OCI-LY7 (cell line): ENCODE results near the gene JUNB. TPM values are rescaled to one million over a fixed set of nuclear protein-coding genes. Genes with fewer than 3 reads are reported as not detected.

Experiments used
- BruUV-seq: library from RNA; stranded (reverse); fragments of 400-500 nt; replicated peaks from 2 replicates; lab custom pipeline; 2021; lab: Mats Ljungman, UMichigan
- CTCF ChIA-PET: fragments of 300-600 bp; sonication (Branson Sonifier 250); formaldehyde crosslinking; loops from one replicate; lab custom pipeline; 2022; ENCODE audit warnings: antibody characterized with exemption; ENCODE audit not compliant: unreplicated experiment; lab: Charles Lee
- POLR2A ChIA-PET: fragments of 300-600 bp; sonication (Branson Sonifier 250); formaldehyde crosslinking; loops from one replicate; lab custom pipeline; 2022; ENCODE audit warnings: antibody characterized with exemption; lab: Charles Lee
- DNase-seq: peaks from one replicate; pipeline ENCODE4 v3.0.0-alpha.2; 2015; ENCODE audit warnings: low spot score
- H2AFZ ChIP-seq: fragments of 200-600 bp; sonication (generic), shearing (Covaris generic); 2 replicates; pipeline ENCODE4 v1.6.1; 2014; ENCODE audit warnings: mild to moderate bottlenecking, antibody characterized with exemption, low read length, moderate library complexity
- H3K27ac ChIP-seq: fragments of 200-600 bp; sonication (generic); 2 replicates; pipeline ENCODE4 v1.5.1; 2014; ENCODE audit warnings: mixed run types, low read depth, mild to moderate bottlenecking, moderate library complexity, low read length, inconsistent platforms; ENCODE audit not compliant: poor library complexity, severe bottlenecking
- H3K36me3 ChIP-seq: fragments of 200-600 bp; sonication (generic); 2 replicates; pipeline ENCODE4 v1.6.1; 2014; ENCODE audit warnings: mild to moderate bottlenecking, antibody characterized with exemption, low read length, moderate library complexity, mixed read lengths; ENCODE audit not compliant: insufficient read depth
- H3K4me1 ChIP-seq: fragments of 200-600 bp; sonication (generic); 2 replicates; pipeline ENCODE4 v1.5.1; 2014; ENCODE audit warnings: mild to moderate bottlenecking, low read length; ENCODE audit not compliant: insufficient read depth, poor library complexity, severe bottlenecking
- H3K4me2 ChIP-seq: fragments of 200-600 bp; sonication (generic); 2 replicates; pipeline ENCODE4 v1.6.1; 2014; ENCODE audit warnings: mild to moderate bottlenecking, low read length
- H3K4me3 ChIP-seq: fragments of 200-600 bp; sonication (generic); 2 replicates; pipeline ENCODE4 v1.5.1; 2014; ENCODE audit warnings: mild to moderate bottlenecking, low read depth, low read length; ENCODE audit not compliant: poor library complexity, severe bottlenecking
- H3K79me2 ChIP-seq: fragments of 200-600 bp; sonication (generic); 2 replicates; pipeline ENCODE4 v1.6.1; 2016; ENCODE audit warnings: low read depth, mild to moderate bottlenecking, low read length, moderate library complexity, mixed read lengths; ENCODE audit not compliant: insufficient read depth
- H3K9me2 ChIP-seq: fragments of 200-600 bp; sonication (generic); 2 replicates; pipeline ENCODE4 v1.6.1; 2016; ENCODE audit warnings: mild to moderate bottlenecking, low read length, mixed read lengths; ENCODE audit not compliant: insufficient read depth
- H3K9me3 ChIP-seq: fragments of 200-600 bp; sonication (generic); 2 replicates; pipeline ENCODE4 v1.6.1; 2014; ENCODE audit warnings: mild to moderate bottlenecking, mixed run types, low read length, mixed read lengths
- H4K20me1 ChIP-seq: fragments of 200-600 bp; sonication (generic); 2 replicates; pipeline ENCODE4 v1.6.1; 2014; ENCODE audit warnings: mild to moderate bottlenecking, antibody characterized with exemption, low read length, moderate library complexity, mixed read lengths; ENCODE audit not compliant: insufficient read depth
- CTCF ChIP-seq: fragments of 200-600 bp; sonication (generic); conservative IDR thresholded peaks from 2 replicates; pipeline ENCODE4 v1.5.1; 2014; ENCODE audit warnings: mild to moderate bottlenecking, antibody characterized with exemption, low read length, moderate library complexity, mixed read lengths
- EZH2phosphoT487 ChIP-seq: fragments of 200-600 bp; sonication (generic); IDR thresholded peaks from 2 replicates; pipeline ENCODE4 v1.6.1; 2018; ENCODE audit warnings: low read depth, borderline replicate concordance, mild to moderate bottlenecking, mixed run types, antibody characterized with exemption, low read length, moderate library complexity, mixed read lengths
- intact Hi-C: fragments of 100-400 bp; cut with micrococcal nuclease; formaldehyde crosslinking; loops from one replicate; pipeline ENCODE4 v1.10.0; 2022; ENCODE audit not compliant: unreplicated experiment
- total RNA-seq, 2 experiments: library from RNA; depleted of rRNA in 1 of 2; stranded (reverse); fragments of >200 nt in 1 of 2; shearing (Covaris generic) in 1 of 2; gene quantifications; 2 replicates each; pipeline ENCODE4 v1.2.3, GENCODE V29; 2014 to 2022

The JUNB gene
- total RNA-seq, 2 experiments from 2014 or later: 31.8 to 45.5 TPM

DNA sequence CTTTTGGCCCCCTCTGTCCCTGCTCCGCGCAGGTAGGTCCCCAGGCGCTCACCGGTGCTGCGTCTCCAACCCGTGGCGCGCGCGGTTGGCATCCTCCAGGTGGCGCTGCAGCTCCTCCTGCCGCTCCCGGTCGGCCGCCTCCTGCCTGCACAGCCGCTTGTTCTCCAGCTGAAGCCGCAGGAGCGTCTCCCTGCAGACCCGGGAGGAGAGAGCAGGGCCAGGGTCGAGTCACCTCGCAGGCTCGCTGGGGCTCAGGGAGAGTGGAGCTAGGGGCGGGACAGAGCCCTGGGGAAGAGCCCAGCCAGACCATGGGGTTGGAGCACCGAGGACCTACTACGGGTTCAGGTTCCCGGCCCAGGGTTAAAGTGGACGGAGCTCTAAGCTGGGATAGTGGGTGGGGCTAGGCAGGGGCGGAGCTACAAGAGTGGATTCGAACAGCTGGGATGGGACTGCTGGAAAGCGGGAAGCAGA, 25.2 kb upstream of the JUNB start:
- no peaks in the 10 kb centered on the region for H3K9me3 ChIP-seq
- H3K4me2 ChIP-seq: peak overlapping the region; percentile 56
- peak overlapping the region; percentile 17 for H3K4me3 ChIP-seq
- H3K79me2 ChIP-seq: no peaks in the 10 kb centered on the region
- ChIA-PET POLR2A (interaction anchor here (0.8 kb wide), 1 partner anchor 27 kb away, joined by 3 read pairs; no protein-coding TSS in a partner anchor), CTCF (interaction anchor here (0.5 to 1.1 kb wide), 5 partner anchors 26 to 927 kb away, joined by 3 to 7 read pairs (median 3); no protein-coding TSS in a partner anchor)
- no peaks in the 10 kb centered on the region for H3K36me3 ChIP-seq
- no peaks in the 10 kb centered on the region for H4K20me1 ChIP-seq
- BruUV-seq: no TSS peak
- H3K9me2 ChIP-seq: no peaks in the 10 kb centered on the region
- DNase-seq: peak; percentile 77
- no peaks in the 10 kb centered on the region for H3K4me1 ChIP-seq
- no peak overlapping the region for H3K27ac ChIP-seq
- TF ChIP-seq CTCF (peak; percentile 87), EZH2phosphoT487 (no peak)
- no peak overlapping the region for H2AFZ ChIP-seq
- intact Hi-C loops: loop anchor here (2.0 kb wide), 1 partner anchor 81 kb away; no protein-coding TSS in a partner anchor

DNA sequence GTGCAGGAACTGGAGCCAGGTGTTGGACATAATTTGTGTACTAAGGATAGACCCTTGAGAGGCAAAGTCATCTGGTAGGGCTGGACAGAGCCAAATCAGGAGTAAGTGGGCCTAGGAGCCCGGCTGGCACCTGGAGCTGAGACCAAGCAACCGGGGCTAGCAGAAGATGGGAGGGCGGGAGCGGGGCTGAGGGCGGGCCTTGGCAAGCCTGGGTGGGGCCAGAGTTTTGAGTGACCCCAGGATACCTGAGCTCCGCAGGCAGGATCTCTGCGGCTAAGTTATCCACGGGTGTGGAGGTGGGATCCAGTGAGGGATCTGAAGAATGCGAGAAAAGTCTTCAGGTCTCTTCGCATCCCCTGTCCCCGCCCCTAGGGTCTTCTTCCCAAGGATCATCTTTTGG, 24.1 kb upstream of the JUNB start:
- Histone ChIP-seq H2AFZ (no peak overlapping the region), H3K4me1 (no peaks in the 10 kb centered on the region), H4K20me1 (no peaks in the 10 kb centered on the region), H3K9me3 (no peaks in the 10 kb centered on the region), H3K79me2 (no peaks in the 10 kb centered on the region), H3K9me2 (no peaks in the 10 kb centered on the region), H3K27ac (no peak overlapping the region), H3K36me3 (no peaks in the 10 kb centered on the region), H3K4me2 (no peak overlapping the region), H3K4me3 (no peak overlapping the region)
- TF ChIP-seq CTCF: no peak
- TF ChIP-seq EZH2phosphoT487: no peak
- no TSS peak for BruUV-seq
- intact Hi-C loops: loop anchor here (2.0 kb wide), 1 partner anchor 80 kb away; no protein-coding TSS in a partner anchor
- no peak for DNase-seq
- POLR2A ChIA-PET: no interaction called here
- CTCF ChIA-PET: interaction anchor here (0.9 to 1.1 kb wide), 2 partner anchors 29 to 36 kb away, joined by 4 to 7 read pairs; no protein-coding TSS in a partner anchor

DNA sequence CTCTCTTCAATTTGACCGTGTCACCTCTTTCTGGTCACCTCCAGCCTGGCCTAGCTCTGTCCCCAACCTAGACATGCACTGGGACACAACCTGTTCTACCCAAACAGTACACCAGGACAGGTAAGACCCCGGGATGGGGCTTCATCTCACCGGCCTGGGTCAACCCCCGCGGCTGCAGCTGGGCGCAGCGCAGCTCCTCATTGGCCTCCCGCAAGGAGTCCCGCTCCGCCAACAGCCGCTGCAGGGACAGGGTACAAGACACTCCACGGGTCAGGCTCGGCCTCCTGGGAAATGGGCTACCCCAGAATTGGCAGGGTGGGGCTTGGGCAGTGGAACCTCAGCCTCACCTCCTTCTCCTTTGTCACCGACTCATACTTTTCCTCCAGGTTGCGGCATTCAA, 23.6 kb upstream of the JUNB start:
- no peak for DNase-seq
- BruUV-seq: no TSS peak
- Histone ChIP-seq H3K9me2 (no peaks in the 10 kb centered on the region), H3K9me3 (no peaks in the 10 kb centered on the region), H3K4me1 (no peaks in the 10 kb centered on the region), H2AFZ (no peak overlapping the region), H3K4me3 (no peak overlapping the region), H3K27ac (no peak overlapping the region), H3K79me2 (no peaks in the 10 kb centered on the region), H4K20me1 (no peaks in the 10 kb centered on the region), H3K36me3 (no peaks in the 10 kb centered on the region), H3K4me2 (no peak overlapping the region)
- POLR2A ChIA-PET: no interaction called here
- CTCF ChIA-PET: interaction anchor here (0.9 kb wide), 1 partner anchor 29 kb away, joined by 4 read pairs; no protein-coding TSS in a partner anchor
- intact Hi-C loops: loop anchor here (2.0 kb wide), 1 partner anchor 79 kb away; no protein-coding TSS in a partner anchor
- TF ChIP-seq CTCF (no peak), EZH2phosphoT487 (no peak)
